H1 (cell line): ENCODE results near the gene RAD51B. TPM values are rescaled to one million over a fixed set of nuclear protein-coding genes. Genes with fewer than 3 reads are reported as not detected.

ENCODE experiments used
- CEBPB ChIP-seq: IDR thresholded peaks from 2 replicates; pipeline ENCODE4 v1.6.1; 2012; ENCODE audit warnings: low read depth, low read length
- HDAC6 ChIP-seq: IDR thresholded peaks from one replicate; pipeline ENCODE4 v1.7.1; 2012; ENCODE audit warnings: low read depth, mild to moderate bottlenecking, inconsistent platforms, low read length, moderate library complexity
- MAFK ChIP-seq: IDR thresholded peaks from 2 replicates; pipeline ENCODE4 v1.6.1; 2012; ENCODE audit warnings: low read depth, mild to moderate bottlenecking, improper control_type of control experiment, low read length
- RBBP5 ChIP-seq: IDR thresholded peaks from 2 replicates; pipeline ENCODE4 v1.7.1; 2012; ENCODE audit warnings: low read depth, mild to moderate bottlenecking, inconsistent platforms, low read length, moderate library complexity, borderline replicate concordance
- SP2 ChIP-seq: IDR thresholded peaks from 2 replicates; pipeline ENCODE4 v1.6.1; 2012; ENCODE audit warnings: mild to moderate bottlenecking, low read length, inconsistent platforms
- ZNF274 ChIP-seq: IDR thresholded peaks from 2 replicates; pipeline ENCODE4 v1.7.0; 2012; ENCODE audit warnings: low read length, borderline replicate concordance; ENCODE audit errors: extremely low read depth
- polyA plus RNA-seq, 7 experiments: library from polyadenylated mRNA; depleted of rRNA in 3 of 7; stranded (reverse) in 5 of 7; unstranded in 2 of 7; fragments of >200 nt in 5 of 7; fragments of 200-250 nt in 2 of 7; gene quantifications; 1 replicate in 5 of 7; 2 replicates in 1 of 7; 4 replicates in 1 of 7; pipeline versions ENCODE4 v1.2.1 to v1.2.3, GENCODE V29; 2011 to 2013; ENCODE audit warnings: missing spikeins in 2 of 7, mixed read lengths in 2 of 7
- total RNA-seq: library from RNA; stranded (reverse); fragmentation: NEBNext Ultra II Directional; extraction: Animal tissue kit (Norgen Biotek cat#: 25700); gene quantifications from 2 replicates; pipeline ENCODE4 v1.2.1, GENCODE V29; 2021

The RAD51B gene
- total and polyA plus RNA-seq, 2 of the 8 experiments (the other 6 are each of a cell fraction or from before 2014, with no cell fraction given) = 3.9 to 14.9 TPM

- TF ChIP-seq RBBP5 = no peak
- no peak for TF ChIP-seq HDAC6
- TF ChIP-seq MAFK = no peak
- TF ChIP-seq CEBPB = no peak
- no peak for TF ChIP-seq SP2
- no peak for TF ChIP-seq ZNF274
- TF ChIP-seq, all 59 proteins: peak for 0
These were observed 727.3 kb downstream of the RAD51B start (continued) for GRCh38 chr14:68546839-68547238.
